Fibroblast of villous mesenchyme (primary cell): ENCODE results near the gene HOXD4. TPM values are rescaled to one million over a fixed set of nuclear protein-coding genes. Genes with fewer than 3 reads are reported as not detected.

ENCODE experiments used
- DNase-seq: peaks from one replicate; pipeline ENCODE4 v3.0.0-alpha.2; 2010; ENCODE audit warnings: low read depth
- H3K4me3 ChIP-seq: 2 replicates; pipeline ENCODE4 v1.5.1; 2011; ENCODE audit warnings: low read depth, mild to moderate bottlenecking, low read length
- CTCF ChIP-seq: IDR thresholded peaks from 2 replicates; pipeline ENCODE4 v1.5.1; 2012; ENCODE audit warnings: low read depth, mild to moderate bottlenecking, low read length; ENCODE audit not compliant: insufficient read depth
- total RNA-seq: library from RNA; depleted of rRNA; stranded (reverse); fragments of >200 nt; gene quantifications from 2 replicates; pipeline ENCODE4 v1.2.3, GENCODE V29; 2012

HOXD4 gene
- total RNA-seq, 1 donor: 7.8 TPM

DNA sequence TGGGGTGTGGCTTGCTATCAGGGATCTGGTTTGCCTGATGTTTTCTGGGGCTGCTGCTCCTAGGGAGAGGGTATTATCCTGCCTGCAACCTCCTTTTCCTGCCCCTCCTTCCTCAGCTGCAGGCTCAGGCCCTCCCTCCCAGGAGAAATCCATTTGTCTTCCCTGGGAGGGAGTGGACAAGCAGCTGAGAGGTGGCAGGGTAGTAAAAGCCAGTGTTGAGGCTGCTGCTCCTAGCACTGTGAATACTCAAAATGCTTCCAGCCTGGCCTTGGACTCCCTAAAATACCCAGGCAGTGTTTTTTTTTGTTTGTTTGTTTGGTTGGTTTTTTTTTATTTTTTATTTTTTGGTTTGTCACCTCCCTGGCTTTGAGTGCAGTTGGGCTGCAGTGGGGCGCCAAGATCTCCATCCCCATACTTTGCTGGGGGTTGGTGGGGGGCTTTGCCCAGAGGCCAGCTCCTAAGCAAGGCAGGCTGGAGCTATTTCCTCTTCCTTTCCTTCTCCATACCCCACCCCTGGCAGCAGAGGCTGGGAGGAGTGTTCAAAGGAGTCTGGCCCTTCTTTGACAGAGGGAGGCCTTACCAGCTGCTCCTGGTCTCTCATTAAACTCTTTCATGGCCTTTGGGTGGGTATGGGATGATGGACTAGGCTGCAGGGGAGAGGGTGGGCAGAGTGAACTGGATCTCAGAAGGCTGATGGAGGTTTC lies 19.4 kb downstream of the HOXD4 start:
- TF ChIP-seq CTCF: no peak
- DNase-seq: no peak
- H3K4me3 ChIP-seq: no peak overlapping the region

DNA sequence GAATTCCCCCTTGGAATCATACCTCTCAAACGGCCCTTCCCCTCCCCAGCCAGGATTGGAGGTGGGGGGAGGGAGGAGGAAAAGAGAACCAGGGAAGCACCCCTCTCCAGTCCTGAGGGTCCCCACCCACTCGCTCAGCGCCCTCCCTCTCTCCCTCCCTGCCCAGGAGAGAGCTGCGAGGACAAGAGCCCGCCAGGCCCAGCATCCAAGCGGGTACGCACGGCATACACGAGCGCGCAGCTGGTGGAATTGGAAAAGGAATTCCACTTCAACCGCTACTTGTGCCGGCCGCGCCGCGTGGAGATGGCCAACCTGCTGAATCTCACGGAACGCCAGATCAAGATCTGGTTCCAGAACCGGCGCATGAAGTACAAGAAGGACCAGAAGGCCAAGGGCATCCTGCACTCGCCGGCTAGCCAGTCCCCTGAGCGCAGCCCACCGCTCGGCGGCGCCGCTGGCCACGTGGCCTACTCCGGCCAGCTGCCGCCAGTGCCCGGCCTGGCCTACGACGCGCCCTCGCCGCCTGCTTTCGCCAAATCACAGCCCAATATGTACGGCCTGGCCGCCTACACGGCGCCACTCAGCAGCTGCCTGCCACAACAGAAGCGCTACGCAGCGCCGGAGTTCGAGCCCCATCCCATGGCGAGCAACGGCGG lies 20.1 kb downstream of the HOXD4 start:
- no peak overlapping the region for H3K4me3 ChIP-seq
- no peak for DNase-seq
- no peak for TF ChIP-seq CTCF

GRCh38 chr2:176172007-176172894 lies 20.9 kb downstream of the HOXD4 start:
- DNase-seq: no peak
- TF ChIP-seq CTCF: no peak

GRCh38 chr2:176172895-176173566 lies 21.7 kb downstream of the HOXD4 start:
- no peak for TF ChIP-seq CTCF
- DNase-seq: no peak
- no peak overlapping the region for H3K4me3 ChIP-seq

More at GRCh38 chr2:176172007-176172894, 20.9 kb downstream of the HOXD4 start:
- no peak overlapping the region for H3K4me3 ChIP-seq

DNA sequence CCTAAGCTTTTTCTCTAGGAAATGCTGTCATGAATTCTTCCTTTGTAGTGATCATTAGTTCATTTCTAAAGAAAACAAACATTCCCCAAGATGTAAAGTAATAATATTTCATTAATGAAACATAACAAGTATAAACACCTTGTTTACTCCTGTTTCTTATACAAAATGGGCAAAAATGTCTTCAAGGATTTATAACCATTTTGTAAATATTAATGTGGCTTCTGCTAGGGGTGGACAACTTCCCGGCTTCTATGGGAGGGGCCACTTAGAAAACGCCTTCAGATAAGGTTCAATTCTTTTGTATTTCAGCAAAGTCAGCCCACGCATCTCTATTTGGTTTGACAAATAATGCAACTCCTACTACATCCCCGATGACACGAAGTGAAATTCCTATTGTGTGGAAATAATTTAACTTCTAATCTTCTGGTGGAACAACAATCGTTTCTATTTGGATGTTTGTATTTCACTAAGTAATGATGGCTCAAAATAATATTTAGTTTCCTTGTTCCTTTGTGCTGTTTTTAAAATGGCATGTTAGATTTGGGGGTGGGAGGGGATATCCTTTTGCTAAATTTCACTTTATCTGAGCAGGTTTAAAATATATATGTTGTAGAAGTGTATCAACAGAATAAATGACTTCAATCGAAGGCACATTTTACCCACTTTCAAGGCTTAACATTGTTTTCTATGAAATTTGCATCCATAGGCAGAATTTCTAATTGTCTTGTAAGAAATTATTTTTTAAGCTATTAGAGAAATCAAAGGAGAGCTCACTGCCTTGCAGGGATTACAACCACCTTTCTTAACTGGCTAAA lies 22.4 kb downstream of the HOXD4 start:
- H3K4me3 ChIP-seq: no peak overlapping the region
- TF ChIP-seq CTCF: no peak
- no peak for DNase-seq
